Measurements from ENCODE around the gene C12orf76. TPM values are rescaled to one million over a fixed set of nuclear protein-coding genes. Genes with fewer than 3 reads are reported as not detected.

Gene C12orf76
- polyA plus RNA-seq (2013, experiment 1 of 2): 5.0 TPM
- polyA plus RNA-seq (2013, experiment 2 of 2): 5.4 TPM

GRCh38 chr12:110048242-110049027, at the start of gene C12orf76:
Gene C12orf76, minus strand, starts transcription at chr12:110048522. Its CDS starts 27 bp downstream, at chr12:110048495.
- Histone ChIP-seq H3K23ac (ENCODE audit: low read length) (no peak within 1 kb of the TSS), H3K27me3 (ENCODE audit: insufficient read depth, low read length, poor library complexity) (no peaks in the 10 kb centered on the region), H2BK15ac (replicated peaks; ENCODE audit: low read depth) (no peak within 1 kb of the TSS)

GRCh38 chr12:110093631-110094311, 45.4 kb upstream of the C12orf76 start:
- Histone ChIP-seq H2BK120ac (ENCODE audit: low read depth, low read length) (no peak overlapping the region), H3K18ac (ENCODE audit: low read length) (no peak overlapping the region), H3K36me3 (ENCODE audit: control insufficient read depth, insufficient read depth, low read length) (no peaks in the 10 kb centered on the region), H3K27me3 (ENCODE audit: insufficient read depth, low read length, poor library complexity) (no peaks in the 10 kb centered on the region), H3K79me1 (ENCODE audit: low read length) (no peaks in the 10 kb centered on the region), H4K5ac (ENCODE audit: low read length) (no peak overlapping the region), H3K4me2 (ENCODE audit: low read length) (no peak overlapping the region), H2BK15ac (replicated peaks; ENCODE audit: low read depth) (no peak overlapping the region), H4K8ac (ENCODE audit: low read depth, low read length) (no peak overlapping the region), H2BK5ac (ENCODE audit: low read length) (no peak overlapping the region), H3K4ac (ENCODE audit: low read depth, low read length) (no peak overlapping the region), H3K4me3 (ENCODE audit: low read length) (no peak overlapping the region), H3K9ac (ENCODE audit: low read length) (no peak overlapping the region), H3K23ac (ENCODE audit: low read length) (no peak overlapping the region), H2AK5ac (ENCODE audit: low read length) (no peak overlapping the region), H3K4me1 (ENCODE audit: control insufficient read depth, low read depth, low read length) (no peaks in the 10 kb centered on the region), H3K56ac (ENCODE audit: low read length) (no peak overlapping the region), H3K79me2 (ENCODE audit: control insufficient read depth, insufficient read depth, low read length) (no peaks in the 10 kb centered on the region), H3K27ac (ENCODE audit: low read depth, low read length) (no peak overlapping the region)
- peak; percentile 70 for DNase-seq
- WGBS (ENCODE audit: extremely low coverage, insufficient coverage, low lambda C conversion rate): no CpG with 5 or more reads among the region's 7 CpGs

More at GRCh38 chr12:110048242-110049027, at the start of gene C12orf76:
- Histone ChIP-seq H3K9ac (ENCODE audit: low read length) (peak within 1 kb of the TSS; percentile 70), H4K8ac (ENCODE audit: low read depth, low read length) (no peak within 1 kb of the TSS), H3K18ac (ENCODE audit: low read length) (no peak within 1 kb of the TSS), H2BK5ac (ENCODE audit: low read length) (no peak within 1 kb of the TSS), H3K4me3 (ENCODE audit: low read length) (peak within 1 kb of the TSS; percentile 47), H3K27ac (ENCODE audit: low read depth, low read length) (no peak within 1 kb of the TSS), H3K56ac (ENCODE audit: low read length) (peak within 1 kb of the TSS; percentile 84), H3K36me3 (ENCODE audit: control insufficient read depth, insufficient read depth, low read length) (no peaks in the 10 kb centered on the region), H2AK5ac (ENCODE audit: low read length) (no peak within 1 kb of the TSS), H2BK120ac (ENCODE audit: low read depth, low read length) (no peak within 1 kb of the TSS), H3K79me1 (ENCODE audit: low read length) (peaks cover 4% of the 10 kb centered on the region), H3K4me2 (ENCODE audit: low read length) (peak within 1 kb of the TSS; percentile 75), H4K5ac (ENCODE audit: low read length) (no peak within 1 kb of the TSS), H3K79me2 (ENCODE audit: control insufficient read depth, insufficient read depth, low read length) (peaks cover 10% of the 10 kb centered on the region), H3K4ac (ENCODE audit: low read depth, low read length) (no peak within 1 kb of the TSS), H3K4me1 (ENCODE audit: control insufficient read depth, low read depth, low read length) (no peaks in the 10 kb centered on the region)
- WGBS (ENCODE audit: extremely low coverage, insufficient coverage, low lambda C conversion rate): 100% methylated on average over 1 of the region's 47 CpGs
- peak; percentile 95 for DNase-seq

GRCh38 chr12:110091136-110091711, 42.9 kb upstream of the C12orf76 start:
- Histone ChIP-seq H4K5ac (ENCODE audit: low read length) (no peak overlapping the region), H3K4me2 (ENCODE audit: low read length) (no peak overlapping the region), H2BK120ac (ENCODE audit: low read depth, low read length) (no peak overlapping the region), H3K56ac (ENCODE audit: low read length) (no peak overlapping the region), H2BK5ac (ENCODE audit: low read length) (no peak overlapping the region), H3K9ac (ENCODE audit: low read length) (no peak overlapping the region), H3K79me2 (ENCODE audit: control insufficient read depth, insufficient read depth, low read length) (no peaks in the 10 kb centered on the region), H3K4me1 (ENCODE audit: control insufficient read depth, low read depth, low read length) (no peaks in the 10 kb centered on the region), H3K4ac (ENCODE audit: low read depth, low read length) (no peak overlapping the region), H3K27ac (ENCODE audit: low read depth, low read length) (no peak overlapping the region), H3K36me3 (ENCODE audit: control insufficient read depth, insufficient read depth, low read length) (no peaks in the 10 kb centered on the region), H3K23ac (ENCODE audit: low read length) (no peak overlapping the region), H2AK5ac (ENCODE audit: low read length) (no peak overlapping the region), H3K79me1 (ENCODE audit: low read length) (no peaks in the 10 kb centered on the region), H3K4me3 (ENCODE audit: low read length) (no peak overlapping the region), H3K18ac (ENCODE audit: low read length) (no peak overlapping the region), H4K8ac (ENCODE audit: low read depth, low read length) (no peak overlapping the region), H2BK15ac (replicated peaks; ENCODE audit: low read depth) (no peak overlapping the region), H3K27me3 (ENCODE audit: insufficient read depth, low read length, poor library complexity) (no peaks in the 10 kb centered on the region)
- WGBS (ENCODE audit: extremely low coverage, insufficient coverage, low lambda C conversion rate): no CpG with 5 or more reads among the region's 3 CpGs
- no peak for DNase-seq

GRCh38 chr12:110090266-110091135, 42.2 kb upstream of the C12orf76 start:
- Histone ChIP-seq H3K4ac (ENCODE audit: low read depth, low read length) (no peak overlapping the region), H3K4me3 (ENCODE audit: low read length) (no peak overlapping the region), H3K4me1 (ENCODE audit: control insufficient read depth, low read depth, low read length) (no peaks in the 10 kb centered on the region), H3K56ac (ENCODE audit: low read length) (no peak overlapping the region), H2AK5ac (ENCODE audit: low read length) (no peak overlapping the region), H3K27ac (ENCODE audit: low read depth, low read length) (no peak overlapping the region), H3K36me3 (ENCODE audit: control insufficient read depth, insufficient read depth, low read length) (no peaks in the 10 kb centered on the region), H3K9ac (ENCODE audit: low read length) (no peak overlapping the region), H2BK15ac (replicated peaks; ENCODE audit: low read depth) (no peak overlapping the region), H3K27me3 (ENCODE audit: insufficient read depth, low read length, poor library complexity) (no peaks in the 10 kb centered on the region), H3K4me2 (ENCODE audit: low read length) (no peak overlapping the region), H3K79me1 (ENCODE audit: low read length) (no peaks in the 10 kb centered on the region), H4K5ac (ENCODE audit: low read length) (no peak overlapping the region), H2BK5ac (ENCODE audit: low read length) (no peak overlapping the region), H3K23ac (ENCODE audit: low read length) (no peak overlapping the region), H4K8ac (ENCODE audit: low read depth, low read length) (no peak overlapping the region), H2BK120ac (ENCODE audit: low read depth, low read length) (no peak overlapping the region), H3K18ac (ENCODE audit: low read length) (no peak overlapping the region), H3K79me2 (ENCODE audit: control insufficient read depth, insufficient read depth, low read length) (no peaks in the 10 kb centered on the region)
- no CpG with 5 or more reads among the region's 8 CpGs for WGBS (ENCODE audit: extremely low coverage, insufficient coverage, low lambda C conversion rate)
- no peak for DNase-seq

GRCh38 chr12:110088936-110089335, 40.6 kb upstream of the C12orf76 start:
- Histone ChIP-seq H3K18ac (ENCODE audit: low read length) (no peak overlapping the region), H3K23ac (ENCODE audit: low read length) (no peak overlapping the region), H3K27me3 (ENCODE audit: insufficient read depth, low read length, poor library complexity) (no peaks in the 10 kb centered on the region), H2BK120ac (ENCODE audit: low read depth, low read length) (no peak overlapping the region), H4K8ac (ENCODE audit: low read depth, low read length) (no peak overlapping the region), H4K5ac (ENCODE audit: low read length) (no peak overlapping the region), H2BK15ac (replicated peaks; ENCODE audit: low read depth) (no peak overlapping the region), H3K56ac (ENCODE audit: low read length) (no peak overlapping the region), H3K4ac (ENCODE audit: low read depth, low read length) (no peak overlapping the region), H3K4me2 (ENCODE audit: low read length) (no peak overlapping the region), H3K4me1 (ENCODE audit: control insufficient read depth, low read depth, low read length) (no peaks in the 10 kb centered on the region), H2AK5ac (ENCODE audit: low read length) (no peak overlapping the region), H3K79me2 (ENCODE audit: control insufficient read depth, insufficient read depth, low read length) (no peaks in the 10 kb centered on the region), H3K4me3 (ENCODE audit: low read length) (no peak overlapping the region), H3K36me3 (ENCODE audit: control insufficient read depth, insufficient read depth, low read length) (no peaks in the 10 kb centered on the region), H2BK5ac (ENCODE audit: low read length) (no peak overlapping the region), H3K27ac (ENCODE audit: low read depth, low read length) (no peak overlapping the region), H3K79me1 (ENCODE audit: low read length) (no peaks in the 10 kb centered on the region), H3K9ac (ENCODE audit: low read length) (no peak overlapping the region)
- no peak for DNase-seq
- no CpG with 5 or more reads among the region's 5 CpGs for WGBS (ENCODE audit: extremely low coverage, insufficient coverage, low lambda C conversion rate)

All from mesendoderm (in vitro differentiated cells).